A204.1 (cell line): ENCODE measurements around the gene CLCN1.
"Not testable (repeated sequence)": the region's sequence is repeated elsewhere in the genome, so short reads cannot be mapped to it uniquely, and the experiment has no call there.

Experiments used
- FAIRE-seq: peaks from 2 replicates; lab custom pipeline; 2012; peaks lifted over from hg19 to GRCh38; lab: Jason Lieb, UNC

CLCN1 gene

DNA sequence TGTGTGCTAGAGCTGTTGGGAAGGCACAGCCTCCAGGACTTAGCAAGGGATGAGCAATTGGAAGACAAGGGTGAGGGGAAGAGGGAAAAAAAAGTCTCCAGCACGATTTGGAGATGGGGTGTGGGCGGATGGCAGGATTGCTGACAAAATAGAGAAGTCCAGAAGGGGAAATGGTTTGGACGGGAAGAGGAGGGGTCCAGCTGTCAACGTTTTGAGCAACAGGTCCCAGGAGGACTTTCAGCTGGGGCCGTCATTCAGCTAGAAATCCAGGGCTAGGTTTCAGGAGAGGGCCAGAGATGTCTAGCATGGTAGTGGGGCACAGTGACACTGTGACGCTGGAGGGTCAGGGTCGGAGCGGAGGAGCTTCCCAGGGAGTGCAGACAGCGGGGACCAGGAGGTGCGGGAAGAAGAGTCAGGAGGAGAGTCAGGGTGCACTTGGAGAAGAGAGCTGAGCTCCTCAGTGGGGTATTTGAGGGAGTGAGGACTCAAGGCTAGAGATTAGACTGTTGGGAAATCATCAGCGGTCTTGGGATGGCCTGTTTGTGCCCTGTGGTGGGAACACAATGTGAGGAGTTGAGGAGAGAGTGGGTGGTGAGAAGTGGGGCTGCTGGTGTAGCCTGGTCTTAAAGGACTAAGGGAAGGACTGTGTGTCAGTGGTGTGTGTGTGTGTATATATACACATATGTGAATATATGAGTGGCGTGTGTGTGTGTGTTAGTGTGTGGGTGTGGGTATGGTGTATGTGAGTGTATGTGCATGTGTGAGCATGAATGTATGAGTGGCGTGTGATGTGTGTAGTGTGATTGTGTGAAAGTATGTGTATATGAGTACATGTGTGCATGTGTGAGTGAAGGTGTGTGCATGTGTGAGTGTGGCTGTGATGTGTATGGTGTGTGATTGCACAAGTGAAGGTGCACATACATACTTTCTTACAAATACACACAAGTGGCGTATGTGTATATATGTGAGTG, 69.0 kb downstream of the CLCN1 start:
- no peak for FAIRE-seq

DNA sequence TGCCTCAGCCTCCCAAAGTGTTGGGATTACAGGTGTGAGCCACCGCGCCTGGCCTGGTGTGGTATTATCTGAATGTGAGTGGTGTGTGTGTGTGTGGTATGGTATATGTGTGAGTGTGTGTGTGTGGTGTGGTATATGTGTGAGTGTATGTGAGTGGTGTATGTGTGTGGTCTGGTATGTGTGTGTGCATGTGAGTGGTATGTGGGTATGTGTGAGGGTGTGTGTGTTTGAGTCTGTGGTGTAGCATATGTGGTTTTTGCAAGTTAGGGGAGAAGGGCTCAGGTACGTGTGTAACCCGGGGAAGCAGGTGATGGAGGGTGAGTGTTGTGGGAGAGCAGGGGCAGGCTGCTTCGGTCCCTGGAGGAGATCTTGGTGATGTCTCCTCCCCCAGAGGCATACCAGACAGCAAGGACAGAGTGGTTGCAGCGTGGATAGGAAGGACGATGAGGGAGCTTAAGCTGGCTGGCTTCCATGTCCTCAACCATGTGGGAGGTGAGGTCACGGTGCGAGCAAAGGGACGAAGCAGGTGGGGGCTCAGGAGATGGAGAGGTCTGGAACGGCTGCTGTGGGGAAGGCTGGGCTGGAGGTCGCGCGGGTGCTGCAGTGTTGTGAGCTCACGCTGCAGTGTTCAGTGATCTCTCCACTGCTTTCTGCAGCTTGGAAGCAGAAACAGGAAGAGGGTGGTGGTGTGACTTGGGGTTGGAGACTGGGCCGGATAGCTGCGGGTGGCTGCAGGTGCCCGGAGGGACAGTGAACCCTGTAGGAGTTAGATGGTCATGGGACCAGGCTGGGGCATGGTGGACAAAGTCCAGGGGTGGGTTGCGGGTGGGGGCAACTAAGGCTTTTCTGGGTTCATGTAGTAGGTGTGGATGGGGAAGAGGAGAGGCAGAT, 70.2 kb downstream of the CLCN1 start:
- FAIRE-seq = no peak

DNA sequence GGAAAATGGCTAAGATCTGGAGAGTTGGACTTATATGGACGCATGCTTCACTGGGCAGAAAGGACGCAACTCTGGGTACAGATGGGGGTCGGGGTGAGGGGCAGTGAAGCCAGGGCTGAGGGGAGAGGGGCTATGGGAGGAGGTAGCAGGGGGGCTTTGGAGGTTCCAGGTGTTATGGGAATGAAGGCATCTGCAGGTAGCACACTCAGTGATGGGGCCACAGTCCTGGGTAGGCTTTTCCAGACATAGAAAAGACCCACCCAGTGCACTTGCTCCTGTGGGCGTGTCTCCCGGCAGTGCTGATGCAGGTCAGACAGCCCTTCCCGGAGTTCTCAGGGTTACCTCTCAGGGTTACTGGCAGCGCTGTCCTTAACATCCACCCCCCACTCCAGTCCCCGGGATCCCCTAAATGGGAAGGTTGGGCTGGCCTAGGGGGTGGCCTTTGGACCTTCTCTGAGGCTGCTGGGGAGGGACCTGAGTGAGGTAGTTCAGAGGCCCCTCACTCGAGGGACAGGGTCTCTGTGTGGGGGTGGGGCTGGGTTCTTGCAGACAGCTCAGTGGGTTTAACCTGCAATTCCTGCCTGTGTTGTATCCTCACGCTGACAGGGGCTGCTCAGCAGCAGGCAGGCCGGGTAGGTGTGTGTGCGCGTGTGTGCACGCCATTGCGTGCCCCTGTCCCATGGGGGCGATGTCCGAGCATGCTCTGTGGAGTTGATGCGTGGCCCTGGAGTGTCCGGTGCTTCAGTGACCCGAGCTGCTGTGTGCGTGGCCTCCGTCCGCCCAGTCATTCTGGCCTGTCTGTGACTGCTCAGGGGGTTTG, 71.5 kb downstream of the CLCN1 start:
- no peak for FAIRE-seq

DNA sequence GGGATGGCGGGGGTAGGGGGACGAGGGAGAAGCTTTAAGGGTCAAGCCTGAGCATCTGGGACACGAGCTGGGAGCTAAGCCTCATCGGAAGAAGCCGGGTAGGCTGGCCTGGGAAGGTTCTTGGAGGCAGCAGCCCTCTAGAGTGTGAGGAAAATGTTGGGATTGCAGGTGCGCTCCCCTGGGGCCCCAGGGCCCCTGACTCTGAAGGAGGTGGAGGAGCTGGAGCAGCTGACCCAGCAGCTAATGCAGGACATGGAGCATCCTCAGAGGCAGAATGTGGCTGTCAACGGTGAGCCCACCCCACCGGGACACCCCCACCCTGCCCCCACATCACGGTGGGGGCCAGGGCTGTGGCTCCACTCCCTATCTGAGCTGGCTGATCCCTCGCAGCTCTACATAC, 72.1 kb downstream of the CLCN1 start:
- no peak for FAIRE-seq

DNA sequence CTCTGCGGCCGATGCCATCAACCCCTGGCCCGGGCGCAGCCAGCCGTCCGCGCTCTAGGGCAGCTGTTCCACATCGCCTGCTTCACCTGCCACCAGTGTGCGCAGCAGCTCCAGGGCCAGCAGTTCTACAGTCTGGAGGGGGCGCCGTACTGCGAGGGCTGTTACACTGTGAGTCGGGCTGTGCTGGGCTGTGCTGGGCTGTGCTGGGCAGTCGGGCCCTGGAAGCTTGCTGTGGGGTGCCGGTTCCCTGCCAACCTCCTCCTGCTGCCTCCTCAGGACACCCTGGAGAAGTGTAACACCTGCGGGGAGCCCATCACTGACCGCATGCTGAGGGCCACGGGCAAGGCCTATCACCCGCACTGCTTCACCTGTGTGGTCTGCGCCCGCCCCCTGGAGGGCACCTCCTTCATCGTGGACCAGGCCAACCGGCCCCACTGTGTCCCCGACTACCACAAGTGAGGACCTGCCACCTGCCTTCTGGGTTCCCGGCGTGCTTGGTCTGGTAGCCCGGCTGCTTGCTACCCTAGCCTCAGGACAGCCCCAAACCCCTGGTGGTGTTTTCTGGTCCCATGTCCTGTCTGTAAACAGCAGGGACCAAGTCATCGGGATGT, 72.7 kb downstream of the CLCN1 start:
- FAIRE-seq = no peak

DNA sequence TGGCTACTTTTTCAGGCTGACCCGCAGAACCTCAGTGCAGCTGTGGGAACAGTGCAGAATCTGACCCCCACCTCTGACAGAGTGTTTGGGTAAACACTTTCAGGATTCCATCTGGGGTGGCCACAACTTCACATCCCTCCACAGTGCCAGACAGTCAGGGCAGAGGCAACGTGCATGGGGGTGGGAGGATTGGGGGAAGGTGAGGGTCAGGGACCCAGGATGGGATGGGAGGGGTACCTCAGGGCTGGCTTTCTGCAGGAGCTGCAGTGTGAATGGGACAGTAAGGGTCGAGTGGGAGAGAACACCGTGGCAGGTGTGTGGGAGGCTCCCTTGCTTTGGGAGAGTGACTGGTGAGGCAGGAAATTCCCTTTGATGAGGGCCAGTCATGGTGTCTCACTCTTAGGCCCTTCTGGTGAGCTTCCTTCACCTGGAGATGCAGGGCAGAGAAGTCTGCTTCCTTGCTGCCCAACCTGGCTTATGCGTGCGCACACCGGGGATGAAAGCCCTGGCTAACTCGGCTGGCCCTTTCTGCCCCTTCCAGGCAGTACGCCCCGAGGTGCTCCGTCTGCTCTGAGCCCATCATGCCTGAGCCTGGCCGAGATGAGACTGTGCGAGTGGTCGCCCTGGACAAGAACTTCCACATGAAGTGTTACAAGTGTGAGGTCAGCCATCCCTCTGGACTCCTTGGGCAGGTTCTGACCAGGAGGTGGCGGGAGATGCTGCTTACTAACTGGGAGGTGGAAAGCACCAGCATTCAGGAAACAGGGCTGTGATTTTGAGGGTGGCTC, 73.6 kb downstream of the CLCN1 start:
- FAIRE-seq = no peak

DNA sequence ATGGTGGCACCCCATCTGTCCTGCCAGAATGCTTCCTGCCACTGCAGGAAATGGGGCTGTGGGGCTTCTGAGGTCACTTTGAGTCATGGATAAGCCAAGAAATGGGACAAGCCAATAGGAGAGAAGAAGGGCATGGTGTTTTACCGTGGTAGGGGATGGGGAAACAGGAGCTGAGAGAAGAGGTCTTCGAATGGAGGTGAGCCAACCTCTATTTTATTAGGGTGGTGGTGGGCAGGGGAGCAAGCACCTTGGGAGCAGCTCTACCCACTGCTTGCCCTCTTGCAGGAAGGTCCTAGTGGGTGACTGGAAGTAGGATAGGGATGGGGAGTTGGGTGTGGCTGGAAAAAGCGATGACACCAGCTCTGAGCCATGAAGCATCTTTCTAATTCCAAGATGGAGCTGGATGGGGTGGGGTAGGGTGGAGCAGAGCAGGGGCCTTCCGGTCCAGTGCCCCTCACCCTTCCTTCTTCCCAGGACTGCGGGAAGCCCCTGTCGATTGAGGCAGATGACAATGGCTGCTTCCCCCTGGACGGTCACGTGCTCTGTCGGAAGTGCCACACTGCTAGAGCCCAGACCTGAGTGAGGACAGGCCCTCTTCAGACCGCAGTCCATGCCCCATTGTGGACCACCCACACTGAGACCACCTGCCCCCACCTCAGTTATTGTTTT, 74.3 kb downstream of the CLCN1 start:
- FAIRE-seq = no peak

DNA sequence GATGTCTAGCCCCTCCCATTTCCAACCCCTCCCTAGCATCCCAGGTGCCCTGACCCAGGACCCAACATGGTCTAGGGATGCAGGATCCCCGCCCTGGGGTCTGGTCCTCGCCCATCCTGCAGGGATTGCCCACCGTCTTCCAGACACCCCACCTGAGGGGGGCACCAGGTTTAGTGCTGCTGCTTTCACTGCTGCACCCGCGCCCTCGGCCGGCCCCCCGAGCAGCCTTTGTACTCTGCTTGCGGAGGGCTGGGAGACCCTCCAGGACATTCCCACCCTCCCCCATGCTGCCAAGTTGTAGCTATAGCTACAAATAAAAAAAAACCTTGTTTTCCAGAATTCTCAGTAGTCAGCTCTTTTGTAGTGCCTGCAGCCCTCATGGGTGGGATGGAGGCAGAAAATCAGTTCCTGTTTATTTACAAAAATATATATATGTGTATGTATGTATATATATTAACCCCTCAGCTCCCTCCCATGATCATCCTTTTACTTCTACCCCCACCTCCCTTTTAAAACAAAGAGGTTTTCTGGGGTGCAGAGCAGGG, 74.9 kb downstream of the CLCN1 start:
- no peak for FAIRE-seq

DNA sequence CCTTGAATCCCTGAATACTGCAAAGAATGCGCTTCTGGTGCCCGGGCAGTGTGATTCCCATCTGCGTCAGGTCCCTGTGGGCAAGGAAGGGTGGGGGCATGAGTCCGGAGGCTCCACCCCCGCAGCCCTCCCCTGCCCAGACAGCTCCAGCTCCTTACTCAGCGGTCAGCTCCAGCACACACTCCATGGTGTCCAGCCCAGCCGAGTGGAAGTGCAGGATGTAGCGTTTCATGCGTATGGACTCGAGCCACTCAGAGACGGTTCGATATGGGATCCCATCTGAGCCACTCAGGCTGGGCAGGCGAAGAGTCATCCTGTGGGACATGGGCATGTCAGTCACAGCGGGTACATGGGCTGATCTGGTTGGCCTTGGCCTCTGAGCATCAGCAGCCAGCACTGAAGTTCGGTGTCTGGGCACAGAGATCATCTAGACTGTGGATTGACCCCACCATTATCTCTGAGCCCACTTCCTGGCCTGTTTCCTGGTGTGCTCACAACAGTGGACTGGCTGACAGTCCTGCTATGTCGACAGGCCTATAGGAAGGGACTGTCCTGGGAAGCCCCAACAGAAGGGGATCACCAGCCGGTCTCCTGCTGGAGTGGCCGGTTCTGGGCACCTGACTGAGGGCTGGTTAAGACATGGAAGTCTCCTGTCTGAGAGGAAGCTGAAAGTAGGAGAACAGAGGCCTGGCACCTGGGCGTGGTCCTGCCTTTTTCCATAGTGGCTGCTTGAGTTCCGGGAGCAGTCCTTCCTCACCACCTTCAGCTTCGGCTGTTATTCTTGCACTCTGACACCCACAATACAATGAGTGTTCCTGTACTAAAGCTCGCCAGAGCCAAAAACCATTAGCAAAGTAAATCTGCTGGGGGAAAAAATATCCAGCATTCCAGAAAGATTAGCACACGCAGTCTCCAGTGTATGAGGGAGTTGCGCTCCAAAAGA, 75.8 kb downstream of the CLCN1 start:
- FAIRE-seq = no peak

DNA sequence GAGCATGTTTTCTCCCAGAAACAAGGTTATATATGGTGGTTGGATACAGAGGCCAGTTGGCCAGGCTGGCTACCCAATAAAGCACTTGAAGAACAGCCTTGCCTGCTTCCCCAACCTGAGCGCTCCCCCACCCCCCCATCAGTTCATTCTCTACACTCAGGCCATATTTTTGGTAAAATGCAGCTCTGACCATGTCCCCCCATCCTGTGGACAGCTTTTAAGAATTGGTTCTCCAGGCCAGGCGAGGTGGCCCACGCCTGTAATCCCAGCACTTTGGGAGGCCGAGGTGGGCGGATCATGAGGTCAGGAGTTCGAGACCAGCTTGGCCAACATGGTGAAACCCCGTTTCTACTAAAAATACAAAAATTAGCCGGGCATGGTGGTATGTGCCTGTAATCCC, 76.5 kb downstream of the CLCN1 start:
- FAIRE-seq = not testable (repeated sequence)

DNA sequence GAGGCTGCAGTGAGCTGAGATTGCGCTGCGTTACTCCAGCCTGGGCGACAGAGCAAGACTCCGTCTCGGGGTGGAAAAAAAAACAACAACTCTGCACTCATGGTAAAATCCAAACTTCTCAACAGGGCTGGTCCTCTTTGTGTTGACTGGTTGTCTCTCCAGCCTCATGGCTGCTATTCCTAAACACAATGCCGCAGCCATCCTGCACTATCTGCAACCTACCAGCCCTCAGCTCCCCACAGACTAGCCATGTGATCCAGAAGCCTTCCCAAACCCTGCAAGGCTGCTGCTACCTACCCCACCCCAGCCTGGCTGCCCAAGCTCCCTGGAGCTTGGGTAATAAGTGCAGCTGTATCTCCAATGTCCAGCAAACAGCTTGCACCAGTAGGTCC, 77.0 kb downstream of the CLCN1 start:
- FAIRE-seq = no peak

DNA sequence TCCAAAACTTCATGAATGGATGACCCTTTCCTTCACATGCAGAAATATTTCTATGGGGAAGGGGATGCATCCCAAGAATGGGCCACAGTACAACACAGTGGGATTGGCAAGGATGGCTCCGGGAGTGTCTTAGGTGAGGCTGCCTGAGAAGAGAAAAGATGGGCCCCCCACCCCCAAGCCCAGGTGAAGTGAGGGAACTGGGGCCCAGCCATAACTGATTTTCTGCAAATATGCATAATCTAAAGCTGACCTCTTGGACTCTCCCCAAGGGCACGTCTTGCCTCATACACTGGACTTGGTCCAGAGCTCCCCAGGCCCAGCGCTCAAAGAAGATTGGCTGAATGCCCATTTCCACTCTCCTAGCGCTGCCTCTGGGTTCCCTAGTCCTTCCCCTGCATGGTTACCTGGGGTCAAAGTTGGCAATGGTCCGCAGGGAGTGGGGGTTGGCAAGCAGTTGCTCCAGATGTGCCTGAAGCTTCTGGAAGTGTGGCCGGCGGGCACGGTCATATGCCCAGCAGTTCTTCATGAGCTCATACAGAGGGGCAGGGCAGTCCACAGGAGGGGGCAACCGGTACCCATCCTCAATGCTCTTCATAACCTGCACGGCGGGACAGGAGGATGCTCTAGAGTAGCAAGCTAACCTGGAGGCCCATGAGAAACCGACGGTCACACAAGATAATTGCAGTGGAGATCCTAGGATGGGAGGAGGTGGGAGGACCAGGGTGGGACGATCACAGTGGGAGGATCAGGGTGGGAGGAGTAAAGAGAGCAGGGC, 77.5 kb downstream of the CLCN1 start:
- no peak for FAIRE-seq

DNA sequence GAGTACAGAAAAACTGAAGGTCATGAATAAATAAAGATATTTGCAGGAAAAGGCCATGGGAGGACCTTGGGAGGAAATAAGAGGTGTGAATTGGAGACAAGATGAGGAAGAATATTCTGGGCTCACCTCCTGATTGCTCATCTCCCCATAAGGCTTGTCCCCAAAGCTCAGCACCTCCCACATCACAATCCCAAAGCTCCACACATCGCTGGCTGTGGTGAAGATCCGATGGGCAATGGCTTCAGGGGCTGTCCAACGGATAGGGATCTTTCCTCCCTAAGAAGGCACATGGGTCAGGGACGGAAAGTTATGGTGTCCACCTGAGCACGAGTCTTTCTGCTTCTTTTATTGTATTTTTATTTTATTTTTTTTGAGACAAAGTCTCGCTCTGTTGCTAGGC, 78.2 kb downstream of the CLCN1 start:
- FAIRE-seq = no peak

DNA sequence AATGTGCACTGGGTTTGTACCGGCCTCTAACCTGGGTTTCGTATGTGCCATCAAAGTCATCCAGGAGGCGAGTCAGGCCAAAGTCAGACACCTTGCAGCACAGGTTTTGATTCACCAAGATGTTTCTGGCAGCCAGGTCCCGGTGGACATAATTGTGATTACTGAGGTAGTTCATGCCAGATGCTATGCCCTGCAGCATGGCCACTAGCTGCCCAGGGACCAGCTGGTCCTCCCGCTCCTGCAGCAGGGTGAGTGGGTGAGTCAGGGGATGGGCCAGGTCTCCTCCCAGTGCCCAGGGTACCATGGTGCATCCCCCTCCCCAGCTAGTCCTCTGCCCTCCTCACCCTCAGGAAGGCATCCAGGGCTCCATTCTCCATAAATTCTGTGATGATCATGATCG, 78.9 kb downstream of the CLCN1 start:
- no peak for FAIRE-seq

DNA sequence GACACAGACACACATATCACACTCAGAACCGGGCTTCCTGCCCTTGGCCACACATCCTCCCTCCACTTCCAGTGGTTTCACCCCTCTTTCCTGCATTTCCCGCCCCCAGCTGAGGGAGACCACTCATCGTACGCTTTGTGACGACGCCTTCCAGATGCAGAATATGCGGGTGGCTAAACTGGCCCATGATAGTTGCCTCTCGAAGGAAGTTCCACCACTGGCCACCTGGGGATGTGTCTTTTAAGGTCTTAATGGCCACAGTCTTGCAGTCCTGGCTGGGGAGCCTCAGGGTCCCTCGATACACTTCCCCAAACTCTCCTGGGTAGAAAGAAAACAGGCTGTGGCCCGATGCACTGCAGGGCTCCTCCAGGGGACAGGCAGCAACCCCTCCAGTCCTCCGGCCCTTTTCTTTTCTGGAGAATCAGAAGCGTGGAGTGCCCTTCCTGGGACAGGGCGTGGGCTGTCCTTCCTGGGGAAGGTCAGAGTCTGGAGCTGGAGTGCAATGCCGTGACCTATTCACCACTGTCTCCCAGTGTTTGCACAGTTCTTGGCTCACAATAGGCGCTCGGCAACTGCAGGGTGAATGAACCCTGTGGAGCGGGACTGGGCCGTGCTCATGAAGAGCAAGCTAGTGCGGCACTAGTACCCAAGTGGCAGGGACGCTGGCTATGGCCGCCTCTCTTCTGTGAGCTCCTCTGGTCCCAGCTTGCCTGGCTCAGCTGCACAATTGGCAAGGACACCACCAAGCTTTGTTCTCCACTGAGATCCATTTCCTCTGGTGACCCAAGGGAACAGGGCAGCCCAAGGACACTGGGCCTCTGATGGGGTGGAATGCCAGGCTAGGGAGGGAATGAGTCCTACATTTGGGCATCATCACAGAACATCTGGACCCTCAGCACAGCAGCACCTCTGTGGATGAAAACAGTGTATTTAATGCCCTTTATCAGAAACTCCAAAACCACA, 79.6 kb downstream of the CLCN1 start:
- no peak for FAIRE-seq

DNA sequence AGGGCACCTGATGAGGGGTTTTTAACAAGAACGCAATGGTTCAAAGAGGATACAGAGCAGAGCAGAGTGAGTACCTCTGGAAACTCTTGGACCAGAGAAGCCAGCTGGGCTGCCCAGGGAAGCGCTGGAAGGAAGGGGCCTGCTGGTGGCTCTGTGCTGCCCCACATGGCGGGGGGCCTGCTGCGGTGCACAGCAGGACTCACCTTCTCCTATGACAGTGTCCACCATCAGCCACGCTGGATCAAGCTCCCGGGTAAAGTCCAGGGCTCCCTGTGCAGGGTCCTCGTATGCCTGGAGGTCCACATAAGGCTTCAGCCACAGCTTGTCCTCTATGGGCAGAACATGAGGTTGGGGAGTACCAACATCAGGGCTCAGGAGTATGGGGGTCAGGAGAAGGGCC, 80.3 kb downstream of the CLCN1 start:
- no peak for FAIRE-seq
